Common myeloid progenitor, CD34-positive (primary cell): ENCODE results near the gene TFF3.

Experiments used
- CTCF ChIA-PET: fragments of 350-600 bp; sonication (Branson Sonifier 250); formaldehyde crosslinking; loops from one replicate; lab custom pipeline; 2021; ENCODE audit warnings: antibody characterized with exemption; lab: Charles Lee
- POLR2A ChIA-PET: fragments of 350-600 bp; sonication (Branson Sonifier 250); formaldehyde crosslinking; loops from one replicate; lab custom pipeline; 2021; ENCODE audit warnings: antibody characterized with exemption; lab: Charles Lee
- DNase-seq, 3 donors: peaks; one replicate each; pipeline versions ENCODE4 v3.0.0 to v3.0.0-alpha.2; 2013
- H3K27ac ChIP-seq, 2 experiments: 1 replicate in 1 of 2; 2 replicates in 1 of 2; pipeline ENCODE4 v1.7.0; 2013; ENCODE audit warnings: inconsistent platforms in 2 of 2, low read length in 2 of 2, mild to moderate bottlenecking in 2 of 2, low read depth in 1 of 2, moderate library complexity in 1 of 2; ENCODE audit not compliant: severe bottlenecking in 2 of 2, insufficient read depth in 1 of 2, poor library complexity in 1 of 2
- H3K27me3 ChIP-seq, 5 experiments: replicated peaks in 2 of 5; 1 replicate in 3 of 5; 2 replicates in 2 of 5; pipeline versions ENCODE4 v1.6.1 to v1.7.0; 2013; ENCODE audit warnings: low read length in 4 of 5, mild to moderate bottlenecking in 2 of 5, moderate library complexity in 2 of 5, inconsistent platforms in 1 of 5; ENCODE audit not compliant: insufficient read depth in 5 of 5, control insufficient read depth in 4 of 5
- H3K36me3 ChIP-seq, 4 experiments: 1 replicate in 2 of 4; 2 replicates in 2 of 4; pipeline versions ENCODE4 v1.6.1 to v1.7.0; 2013; ENCODE audit warnings: low read length in 3 of 4, control low read depth in 1 of 4, mild to moderate bottlenecking in 1 of 4; ENCODE audit not compliant: control insufficient read depth in 4 of 4, insufficient read depth in 4 of 4
- H3K4me1 ChIP-seq, 4 experiments: 1 replicate in 3 of 4; 2 replicates in 1 of 4; pipeline versions ENCODE4 v1.6.1 to v1.7.1; 2013; ENCODE audit warnings: low read length in 3 of 4, mild to moderate bottlenecking in 3 of 4, control low read depth in 1 of 4, inconsistent platforms in 1 of 4, moderate library complexity in 1 of 4; ENCODE audit not compliant: control insufficient read depth in 4 of 4, insufficient read depth in 4 of 4; ENCODE audit errors: control extremely low read depth in 1 of 4
- H3K4me3 ChIP-seq, 7 experiments: 1 replicate in 4 of 7; 2 replicates in 3 of 7; pipeline versions ENCODE4 v1.5.1 to v1.7.0; 2013; ENCODE audit warnings: mild to moderate bottlenecking in 7 of 7, low read length in 6 of 7, moderate library complexity in 6 of 7, inconsistent platforms in 2 of 7, low read depth in 2 of 7, control low read depth in 1 of 7; ENCODE audit not compliant: insufficient read depth in 4 of 7, control insufficient read depth in 1 of 7; ENCODE audit errors: extremely low read depth in 1 of 7
- H3K9me3 ChIP-seq, 5 experiments: 1 replicate in 4 of 5; 2 replicates in 1 of 5; pipeline versions ENCODE4 v1.6.1 to v1.7.1; 2013; ENCODE audit warnings: low read length in 4 of 5, mild to moderate bottlenecking in 2 of 5, inconsistent platforms in 1 of 5, low read depth in 1 of 5, moderate library complexity in 1 of 5; ENCODE audit not compliant: control insufficient read depth in 4 of 5, insufficient read depth in 2 of 5; ENCODE audit errors: control extremely low read depth in 1 of 5
- WGBS: methylation state at CpG from one replicate; pipeline ENCODE4 v1.1.5; 2013; ENCODE audit not compliant: insufficient coverage; 5-methylcytosine and 5-hydroxymethylcytosine counted together

TFF3 gene

DNA sequence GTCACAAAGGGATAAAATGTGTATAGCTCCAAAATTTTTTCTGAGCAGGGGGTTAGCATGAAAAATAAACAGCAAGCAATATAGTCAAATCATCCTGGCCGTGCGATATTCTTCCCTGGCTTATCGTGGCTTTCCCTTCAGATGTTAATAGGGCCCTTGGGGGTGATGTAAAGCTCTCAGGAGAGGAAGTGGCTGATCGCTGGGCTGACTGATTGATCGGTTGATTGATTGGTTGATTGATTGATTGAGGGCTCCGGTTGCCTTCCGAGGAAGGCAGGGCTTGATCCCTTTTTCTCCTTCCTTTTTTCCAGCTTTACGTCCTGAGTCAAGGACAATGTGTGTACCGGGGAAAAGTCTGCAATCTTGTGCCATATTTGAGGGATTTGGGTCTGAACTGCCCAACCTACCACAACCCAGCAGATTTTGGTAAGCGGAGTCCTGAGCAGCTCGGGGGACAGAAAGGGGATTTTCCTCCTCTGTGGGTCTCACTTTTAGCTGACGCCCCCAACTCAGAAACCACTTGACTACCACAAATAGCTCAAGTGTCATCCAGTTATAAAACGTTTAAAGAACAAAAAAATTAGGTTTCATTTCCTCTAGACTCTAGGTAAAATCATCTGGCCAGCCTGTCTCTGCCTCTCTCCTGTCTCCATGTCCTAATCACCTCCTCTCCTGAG lies 29.5 kb downstream of the TFF3 start:
- CTCF ChIA-PET, result interaction anchor here (0.9 to 1.5 kb wide), 5 partner anchors 13 to 100 kb away, joined by 3 to 9 read pairs (median 5); no protein-coding TSS in a partner anchor
- Histone ChIP-seq H3K9me3 (peaks cover 0 to 3% (median 0%) of the 10 kb centered on the region in 5 experiments), H3K27me3 (no peaks in the 10 kb centered on the region), H3K4me1 (no peaks in the 10 kb centered on the region), H3K36me3 (peaks cover 2 to 78% (median 41%) of the 10 kb centered on the region in 4 experiments), H3K4me3 (no peak overlapping the region), H3K27ac (no peak overlapping the region)
- no peak for DNase-seq
- WGBS, result 89% methylated on average over 10 of the region's 13 CpGs
- POLR2A ChIA-PET, result no interaction called here

DNA sequence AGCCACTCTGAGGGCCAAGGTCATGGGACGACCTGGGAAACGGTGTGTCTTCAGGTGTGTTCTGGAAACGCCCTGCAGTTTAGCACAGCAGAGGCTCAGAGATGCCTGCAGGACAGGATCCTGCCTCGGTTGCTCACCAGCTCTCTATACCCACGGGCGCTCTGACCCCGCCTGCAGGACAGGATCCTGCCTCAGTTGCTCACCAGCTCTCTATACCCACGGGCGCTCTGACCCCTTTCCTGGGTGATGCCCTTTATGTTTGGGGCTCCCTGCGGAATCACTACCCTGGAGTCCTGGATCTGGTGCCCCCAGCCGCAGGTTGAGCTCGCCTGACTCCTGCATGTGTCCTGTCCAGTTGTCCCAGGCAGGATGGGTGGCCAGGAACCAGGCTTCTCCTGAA lies 32.5 kb downstream of the TFF3 start:
- no peaks in the 10 kb centered on the region for H3K27me3 ChIP-seq
- no peak overlapping the region for H3K4me3 ChIP-seq
- WGBS, result over 99% methylated on average over 12 of the region's 12 CpGs
- no peaks in the 10 kb centered on the region for H3K4me1 ChIP-seq
- no peak for DNase-seq
- ChIA-PET POLR2A (interaction anchor here (0.6 kb wide), 1 partner anchor 127 kb away, joined by 5 read pairs; no protein-coding TSS in a partner anchor), CTCF (interaction anchor here (0.9 to 1.5 kb wide), 3 partner anchors 9 to 28 kb away, joined by 3 to 4 read pairs (median 3); no protein-coding TSS in a partner anchor)
- no peak overlapping the region for H3K27ac ChIP-seq
- no peaks in the 10 kb centered on the region for H3K9me3 ChIP-seq
- peaks cover 2 to 73% (median 25%) of the 10 kb centered on the region in 4 experiments for H3K36me3 ChIP-seq

DNA sequence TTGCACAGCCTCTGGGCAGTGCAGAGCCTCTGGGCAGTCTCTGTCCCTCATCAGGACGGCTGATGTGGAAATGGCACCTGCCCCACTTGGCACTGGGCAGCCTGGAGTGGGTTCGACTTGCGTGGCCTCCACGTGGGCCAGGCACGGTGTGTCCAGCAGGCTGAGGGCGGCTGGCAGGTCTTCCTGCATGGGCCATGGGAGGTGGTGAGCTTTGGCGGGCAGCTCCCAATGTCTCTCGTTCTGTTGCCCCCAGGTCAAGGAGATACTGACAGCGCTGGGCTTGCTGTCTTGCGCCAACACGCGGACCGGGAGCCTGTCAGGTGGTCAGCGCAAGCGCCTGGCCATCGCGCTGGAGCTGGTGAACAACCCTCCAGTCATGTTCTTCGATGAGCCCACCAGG lies 33.2 kb downstream of the TFF3 start:
- ChIA-PET POLR2A (no interaction called here), CTCF (interaction anchor here (0.6 to 1.5 kb wide), 4 partner anchors 9 to 166 kb away, joined by 3 to 4 read pairs (median 4); no protein-coding TSS in a partner anchor)
- no peak for DNase-seq
- Histone ChIP-seq H3K36me3 (peaks cover 3 to 70% (median 23%) of the 10 kb centered on the region in 4 experiments), H3K4me3 (no peak overlapping the region), H3K27me3 (no peaks in the 10 kb centered on the region), H3K4me1 (no peaks in the 10 kb centered on the region), H3K27ac (no peak overlapping the region), H3K9me3 (no peaks in the 10 kb centered on the region)
- over 99% methylated on average over 17 of the region's 18 CpGs for WGBS

DNA sequence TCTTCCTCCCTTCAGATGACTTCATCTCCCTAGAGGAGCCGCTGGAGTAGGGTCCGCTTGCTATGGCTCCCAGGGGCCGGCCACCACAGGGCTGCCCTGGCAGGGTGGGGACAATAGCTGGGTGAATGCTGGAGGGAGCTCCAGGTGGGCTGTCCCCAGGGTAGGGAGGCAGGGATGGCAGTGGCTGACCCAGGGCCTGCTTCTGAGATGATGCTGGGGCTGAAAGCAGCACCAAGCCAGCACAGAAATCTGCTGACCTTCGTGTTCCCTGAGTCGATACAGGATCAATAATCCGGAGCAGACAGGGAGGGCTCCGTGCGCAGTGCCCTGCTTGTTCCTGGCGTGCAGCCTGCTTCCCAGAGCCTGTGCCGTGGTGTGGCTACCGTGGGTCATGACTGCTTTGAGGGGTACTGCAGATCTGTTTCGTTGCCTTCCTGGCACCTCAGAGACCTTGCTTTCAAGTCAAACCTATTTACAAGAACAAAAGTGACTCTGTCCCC lies 34.0 kb downstream of the TFF3 start:
- peaks cover 5 to 69% (median 21%) of the 10 kb centered on the region in 4 experiments for H3K36me3 ChIP-seq
- 96% methylated on average over 9 of the region's 12 CpGs for WGBS
- H3K4me1 ChIP-seq, result no peaks in the 10 kb centered on the region
- H3K27ac ChIP-seq, result no peak overlapping the region
- no peaks in the 10 kb centered on the region for H3K27me3 ChIP-seq
- H3K9me3 ChIP-seq, result no peaks in the 10 kb centered on the region
- POLR2A ChIA-PET, result no interaction called here
- no peak overlapping the region for H3K4me3 ChIP-seq
- no peak for DNase-seq
- CTCF ChIA-PET, result interaction anchor here (3.0 kb wide), 1 partner anchor 22 kb away, joined by 8 read pairs; no protein-coding TSS in a partner anchor

DNA sequence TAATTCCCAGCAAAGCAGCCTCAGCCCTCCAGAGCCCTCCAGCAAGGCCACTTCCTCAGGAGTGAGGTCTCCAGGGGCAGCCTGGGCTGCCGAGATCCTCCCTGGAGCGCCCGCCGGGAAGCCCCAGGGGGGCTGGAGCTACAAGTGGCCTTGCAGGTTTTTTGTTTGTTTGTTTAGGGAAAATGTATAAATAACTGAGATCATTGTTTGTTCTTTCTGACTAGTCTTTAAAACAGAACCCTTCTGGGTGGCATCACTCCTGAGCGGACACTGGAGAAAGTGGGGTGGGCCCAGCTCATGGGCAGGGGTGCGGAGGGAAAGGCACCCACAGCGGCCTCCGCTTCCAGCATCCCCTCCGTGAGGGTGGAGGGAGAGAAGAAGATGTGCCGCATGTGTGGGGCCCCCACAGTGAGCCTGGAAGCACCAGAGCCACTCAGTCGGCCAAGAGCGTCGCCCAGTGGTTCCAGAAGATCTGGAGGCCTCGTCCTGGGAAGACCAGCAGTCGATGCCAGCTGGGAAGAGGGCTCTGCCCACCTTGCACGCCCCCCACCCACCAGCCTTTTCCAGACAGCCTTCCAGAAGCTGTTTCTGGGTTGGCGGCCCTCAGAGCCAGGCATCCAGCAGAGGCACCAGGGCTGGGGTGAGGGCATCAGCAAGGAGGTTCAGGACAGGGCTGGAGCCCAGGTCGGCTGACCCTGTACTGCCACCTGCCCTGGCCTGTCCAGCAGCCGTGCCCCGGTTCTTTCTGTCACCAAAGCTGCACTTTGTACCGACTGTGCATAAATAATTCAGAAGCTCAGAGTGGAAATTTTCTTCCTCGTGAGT lies 34.6 kb downstream of the TFF3 start:
- Histone ChIP-seq H3K27ac (no peak overlapping the region), H3K4me3 (no peak overlapping the region), H3K4me1 (no peaks in the 10 kb centered on the region), H3K9me3 (no peaks in the 10 kb centered on the region), H3K27me3 (no peaks in the 10 kb centered on the region), H3K36me3 (peaks cover 3 to 71% (median 20%) of the 10 kb centered on the region in 4 experiments)
- POLR2A ChIA-PET, result no interaction called here
- no peak for DNase-seq
- CTCF ChIA-PET, result interaction anchor here (1.4 to 3.0 kb wide), 5 partner anchors 8 to 114 kb away, joined by 3 to 10 read pairs (median 8); no protein-coding TSS in a partner anchor
- 96% methylated on average over 14 of the region's 22 CpGs for WGBS

DNA sequence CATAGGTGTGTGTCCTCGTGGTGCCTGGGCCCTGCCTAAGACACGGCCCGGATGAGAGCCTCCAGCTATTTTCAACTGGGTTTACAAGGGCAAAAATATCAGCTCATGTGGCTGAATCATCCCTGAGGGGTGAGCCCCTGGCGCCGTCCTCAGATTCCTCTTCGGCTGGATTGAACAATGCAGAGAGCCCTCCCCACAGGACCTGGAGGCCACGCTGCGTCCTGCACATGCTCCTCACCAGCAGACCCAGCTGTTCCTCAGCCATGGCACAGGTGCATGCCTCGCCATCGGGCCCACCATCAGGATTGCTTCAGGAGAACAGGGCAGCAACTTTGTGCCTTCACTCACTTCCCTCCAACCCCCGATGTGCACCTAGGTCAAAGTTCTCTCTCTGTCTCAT lies 35.3 kb downstream of the TFF3 start:
- CTCF ChIA-PET, result interaction anchor here (0.7 to 3.0 kb wide), 9 partner anchors 8 to 115 kb away, joined by 3 to 10 read pairs (median 3); no protein-coding TSS in a partner anchor
- 94% methylated on average over 10 of the region's 11 CpGs for WGBS
- Histone ChIP-seq H3K27ac (no peak overlapping the region), H3K36me3 (peaks cover 3 to 74% (median 22%) of the 10 kb centered on the region in 4 experiments), H3K27me3 (no peaks in the 10 kb centered on the region), H3K9me3 (no peaks in the 10 kb centered on the region), H3K4me3 (no peak overlapping the region), H3K4me1 (no peaks in the 10 kb centered on the region)
- POLR2A ChIA-PET, result interaction anchor here (1.1 to 1.3 kb wide), 2 partner anchors 10 to 46 kb away, joined by 3 read pairs; no protein-coding TSS in a partner anchor
- DNase-seq, result no peak
